ENCODE results near the gene P2RX1. TPM values are rescaled to one million over a fixed set of nuclear protein-coding genes. Genes with fewer than 3 reads are reported as not detected.

The P2RX1 gene
- total and polyA plus RNA-seq, 8 donors, result 17.7 to 41.8 (median 24.9) TPM

DNA sequence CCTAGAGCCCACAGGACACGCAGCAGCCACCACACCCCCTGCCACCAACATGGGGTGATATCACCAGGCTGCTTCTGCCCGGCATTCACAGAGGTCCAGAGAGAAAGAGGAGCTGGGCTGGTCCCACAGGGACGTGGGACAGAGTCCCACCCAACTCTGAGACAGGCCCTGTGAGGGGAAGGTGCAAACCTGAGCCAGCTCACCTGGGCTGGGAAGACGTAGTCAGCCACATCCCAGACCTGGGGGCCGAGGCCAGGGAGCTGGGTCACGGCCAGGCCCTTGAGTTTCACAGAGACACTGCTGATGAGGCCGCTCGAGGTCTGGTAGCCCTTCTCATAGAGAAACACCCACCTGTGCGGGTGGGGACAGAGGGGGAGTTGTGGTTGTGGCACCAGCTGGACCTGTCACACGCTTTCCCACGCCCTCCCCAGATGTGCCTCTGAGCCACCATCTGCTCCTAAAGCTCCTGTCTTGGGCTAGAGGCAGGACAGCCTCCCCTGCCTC, 11.2 kb downstream of the P2RX1 start:
- intact Hi-C loops (cut with DNase I), result loop anchor here in 1 of 3 donors (5.0 kb wide), 1 partner anchor 43 kb away; no protein-coding TSS in a partner anchor
- ATAC-seq (peak; percentile 65 to 73 (median 70)), FAIRE-seq (no peak), DNase-seq (peak; percentile 84 to 95 (median 92))
- TF ChIP-seq, protein P1, sequence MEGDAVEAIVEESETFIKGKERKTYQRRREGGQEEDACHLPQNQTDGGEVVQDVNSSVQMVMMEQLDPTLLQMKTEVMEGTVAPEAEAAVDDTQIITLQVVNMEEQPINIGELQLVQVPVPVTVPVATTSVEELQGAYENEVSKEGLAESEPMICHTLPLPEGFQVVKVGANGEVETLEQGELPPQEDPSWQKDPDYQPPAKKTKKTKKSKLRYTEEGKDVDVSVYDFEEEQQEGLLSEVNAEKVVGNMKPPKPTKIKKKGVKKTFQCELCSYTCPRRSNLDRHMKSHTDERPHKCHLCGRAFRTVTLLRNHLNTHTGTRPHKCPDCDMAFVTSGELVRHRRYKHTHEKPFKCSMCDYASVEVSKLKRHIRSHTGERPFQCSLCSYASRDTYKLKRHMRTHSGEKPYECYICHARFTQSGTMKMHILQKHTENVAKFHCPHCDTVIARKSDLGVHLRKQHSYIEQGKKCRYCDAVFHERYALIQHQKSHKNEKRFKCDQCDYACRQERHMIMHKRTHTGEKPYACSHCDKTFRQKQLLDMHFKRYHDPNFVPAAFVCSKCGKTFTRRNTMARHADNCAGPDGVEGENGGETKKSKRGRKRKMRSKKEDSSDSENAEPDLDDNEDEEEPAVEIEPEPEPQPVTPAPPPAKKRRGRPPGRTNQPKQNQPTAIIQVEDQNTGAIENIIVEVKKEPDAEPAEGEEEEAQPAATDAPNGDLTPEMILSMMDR (IDR thresholded peaks at IDR 0.05), result no peak
- H3K4me1 ChIP-seq, result peaks cover 0 to 16% (median 14%) of the 10 kb centered on the region in 3 donors
- WGBS, 2 donors, result 26 to 52% methylated on average over 8 to 11 of the region's 11 CpGs
- peak overlapping the region; percentile 74 to 94 (median 90) for H3K27ac ChIP-seq
- peak overlapping the region in 3 of 4 donors; percentile 26 to 38 (median 36) for H3K4me3 ChIP-seq
- H3K36me3 ChIP-seq, result no peaks in the 10 kb centered on the region
- H3K9me3 ChIP-seq, result no peaks in the 10 kb centered on the region
- H3K27me3 ChIP-seq, result no peaks in the 10 kb centered on the region

DNA sequence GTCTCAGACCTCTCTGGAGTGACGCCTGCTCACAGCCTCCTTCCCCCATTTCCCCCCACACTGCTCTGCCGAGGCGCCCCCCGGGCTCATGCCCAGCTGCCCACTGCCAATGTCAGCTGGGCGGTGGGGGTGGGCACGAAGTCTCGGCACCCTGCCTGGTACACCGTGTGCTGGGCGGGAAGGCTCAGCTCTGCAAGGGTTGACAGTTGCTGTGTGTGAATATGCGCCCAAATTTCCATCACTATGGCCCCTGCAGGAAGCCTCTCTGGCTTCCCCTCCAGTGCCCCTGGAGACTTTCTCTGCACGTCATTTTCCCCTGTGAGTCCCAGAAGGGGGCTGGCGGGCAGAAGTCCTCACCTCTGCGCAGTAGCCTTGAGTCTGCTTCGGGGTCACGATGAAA, 11.8 kb downstream of the P2RX1 start:
- peak in 4 of 6 donors; percentile 44 to 82 (median 63) for DNase-seq
- H3K27me3 ChIP-seq, result no peaks in the 10 kb centered on the region
- TF ChIP-seq, protein P1 (IDR thresholded peaks at IDR 0.05), result no peak
- no peaks in the 10 kb centered on the region for H3K36me3 ChIP-seq
- intact Hi-C loops (cut with DNase I), result no loop called here
- peak overlapping the region in 3 of 4 donors; percentile 26 to 38 (median 36) for H3K4me3 ChIP-seq
- no peak for FAIRE-seq
- H3K9me3 ChIP-seq, result no peaks in the 10 kb centered on the region
- 32 to 44% methylated on average over 14 to 15 of the region's 15 CpGs for WGBS, 2 donors
- peaks cover 0 to 16% (median 14%) of the 10 kb centered on the region in 3 donors for H3K4me1 ChIP-seq
- H3K27ac ChIP-seq, result peak overlapping the region; percentile 74 to 94 (median 90)
- ATAC-seq, result peak; percentile 13 to 42 (median 26)

DNA sequence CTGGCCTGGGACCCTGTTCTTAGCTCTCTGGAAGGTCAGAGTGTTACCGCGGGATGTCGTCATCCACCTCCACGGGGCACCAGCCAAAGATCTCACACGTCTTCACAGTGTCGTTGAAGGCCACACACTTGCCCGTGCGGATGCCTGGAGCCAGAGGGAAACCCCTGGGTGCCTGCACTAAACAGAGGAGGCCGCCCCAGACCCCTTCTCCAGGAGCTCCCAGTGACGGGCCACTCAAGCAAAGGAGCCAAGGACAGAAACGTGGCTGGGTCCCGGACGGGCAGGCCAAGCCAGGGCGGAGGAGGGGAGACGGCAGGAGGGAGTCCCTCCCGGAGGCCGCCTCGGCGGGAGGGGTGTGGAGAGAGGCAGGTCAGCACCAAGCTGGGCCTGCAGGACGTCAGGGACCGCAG, 12.4 kb downstream of the P2RX1 start:
- FAIRE-seq, result no peak
- Histone ChIP-seq H3K27me3 (no peaks in the 10 kb centered on the region), H3K4me3 (peak overlapping the region; percentile 5 to 38 (median 31)), H3K27ac (peak overlapping the region; percentile 74 to 94 (median 90)), H3K4me1 (peaks cover 0 to 16% (median 14%) of the 10 kb centered on the region in 3 donors), H3K9me3 (no peaks in the 10 kb centered on the region), H3K36me3 (no peaks in the 10 kb centered on the region)
- TF ChIP-seq, protein P1 (IDR thresholded peaks at IDR 0.05), result no peak
- 30 to 44% methylated on average over 21 of the region's 21 CpGs for WGBS, 2 donors
- ATAC-seq, result peak; percentile 67 to 71 (median 70)
- DNase-seq, result peak; percentile 75 to 92 (median 85)
- intact Hi-C loops (cut with DNase I), result no loop called here

DNA sequence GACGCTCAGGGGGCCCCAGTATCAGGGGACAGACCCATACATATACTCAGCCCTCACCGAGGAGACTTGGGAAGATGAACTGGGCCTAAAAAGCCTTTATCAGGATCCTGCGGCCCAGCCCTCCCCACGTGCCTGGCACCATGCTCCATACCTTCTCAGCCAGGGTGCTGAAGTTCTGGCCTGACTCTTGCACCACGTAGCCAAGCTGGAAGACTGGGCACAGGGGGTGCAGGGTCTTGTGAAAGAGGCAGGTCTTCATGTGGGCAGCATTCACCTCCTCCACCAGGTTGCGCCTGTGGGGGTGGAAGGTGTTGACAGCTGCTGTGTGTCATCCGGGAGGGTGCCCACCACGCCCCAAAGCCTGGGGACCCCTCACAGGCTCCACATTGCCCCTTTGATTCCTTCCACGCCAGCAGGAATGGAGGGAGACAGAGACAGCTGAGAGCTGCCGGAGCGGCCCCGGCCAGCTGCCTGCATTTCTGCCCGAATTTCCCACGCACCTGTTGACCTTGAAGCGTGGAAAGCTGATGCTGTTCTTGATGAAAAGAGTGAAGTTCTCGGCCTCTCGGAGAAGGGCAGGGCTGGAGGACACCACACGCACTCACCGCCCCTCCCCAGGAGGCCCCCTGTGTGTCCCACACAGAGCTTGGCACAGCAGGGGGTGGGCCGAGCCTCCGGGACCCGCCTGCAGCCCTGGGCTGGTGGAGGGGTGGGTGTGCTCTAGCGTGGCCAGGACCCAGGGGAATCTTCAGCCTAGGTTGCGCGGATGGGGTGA, 13.0 kb downstream of the P2RX1 start:
- H3K9me3 ChIP-seq, result no peaks in the 10 kb centered on the region
- no peaks in the 10 kb centered on the region for H3K36me3 ChIP-seq
- ATAC-seq (peak; percentile 24 to 49 (median 40)), FAIRE-seq (no peak), DNase-seq (peak in 5 of 6 donors; percentile 72 to 80 (median 78))
- H3K4me3 ChIP-seq, result peak overlapping the region; percentile 5 to 38 (median 25)
- intact Hi-C loops (cut with DNase I), result no loop called here
- peaks cover 0 to 16% (median 14%) of the 10 kb centered on the region in 3 donors for H3K4me1 ChIP-seq
- H3K27me3 ChIP-seq, result no peaks in the 10 kb centered on the region
- WGBS, 2 donors, result 30 to 36% methylated on average over 25 of the region's 25 CpGs
- H3K27ac ChIP-seq, result peak overlapping the region; percentile 74 to 94 (median 90)
- TF ChIP-seq, protein P1 (IDR thresholded peaks at IDR 0.05), result no peak
